Raji (cell line): ENCODE results near the gene BAX.

Source experiments
- POLR2A ChIP-seq: IDR thresholded peaks from 2 replicates; pipeline ENCODE4 v1.6.1; 2011; ENCODE audit warnings: low read depth, low read length, control low read depth; ENCODE audit not compliant: insufficient read depth

The BAX gene

GRCh38 chr19:48926909-48927308, 27.8 kb upstream of the BAX start:
- TF ChIP-seq POLR2A: no peak

- no peak for TF ChIP-seq POLR2A
These were observed 26.3 kb upstream of the BAX start for GRCh38 chr19:48928164-48929025.

- no peak for TF ChIP-seq POLR2A
These were observed 21.2 kb upstream of the BAX start, which contains the start of gene DHDH for GRCh38 chr19:48933382-48933932. Gene DHDH (plus strand): TSS chr19:48933699. CDS start chr19:48933722, 23 bp downstream.

DNA sequence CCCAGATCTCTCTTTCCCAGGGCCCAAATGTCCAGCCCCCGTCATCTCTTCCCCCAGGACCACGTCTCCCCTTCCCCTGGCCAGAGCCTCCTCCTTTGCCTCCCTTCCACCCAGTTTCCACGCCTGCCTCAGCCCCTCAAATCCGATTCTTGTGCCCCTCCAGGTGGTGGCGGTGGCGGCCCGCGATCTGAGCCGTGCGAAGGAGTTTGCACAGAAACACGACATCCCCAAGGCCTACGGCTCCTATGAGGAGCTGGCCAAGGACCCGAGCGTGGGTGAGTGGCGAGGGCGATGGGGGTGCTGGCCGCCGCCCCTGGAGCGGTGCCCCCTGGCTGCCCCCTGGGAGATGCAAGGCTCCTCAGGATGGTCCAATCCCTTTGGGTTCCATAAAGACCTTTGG, 19.8 kb upstream of the BAX start:
- no peak for TF ChIP-seq POLR2A

DNA sequence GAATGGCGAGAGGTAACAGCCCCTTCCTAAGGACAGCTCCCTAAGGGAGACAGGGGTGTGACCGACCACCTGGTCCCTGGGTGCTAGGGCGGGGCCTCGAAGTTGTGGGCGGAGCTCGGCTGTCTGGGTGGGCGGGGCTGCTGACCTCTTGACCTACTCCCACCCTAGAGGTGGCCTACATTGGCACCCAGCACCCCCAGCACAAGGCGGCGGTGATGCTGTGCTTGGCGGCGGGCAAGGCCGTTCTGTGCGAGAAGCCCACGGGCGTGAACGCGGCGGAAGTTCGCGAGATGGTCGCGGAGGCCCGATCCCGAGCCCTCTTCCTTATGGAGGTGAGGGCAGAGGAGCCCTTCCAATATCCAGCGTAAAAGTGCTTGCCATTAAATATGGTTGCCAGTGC, 18.8 kb upstream of the BAX start:
- TF ChIP-seq POLR2A: no peak

DNA sequence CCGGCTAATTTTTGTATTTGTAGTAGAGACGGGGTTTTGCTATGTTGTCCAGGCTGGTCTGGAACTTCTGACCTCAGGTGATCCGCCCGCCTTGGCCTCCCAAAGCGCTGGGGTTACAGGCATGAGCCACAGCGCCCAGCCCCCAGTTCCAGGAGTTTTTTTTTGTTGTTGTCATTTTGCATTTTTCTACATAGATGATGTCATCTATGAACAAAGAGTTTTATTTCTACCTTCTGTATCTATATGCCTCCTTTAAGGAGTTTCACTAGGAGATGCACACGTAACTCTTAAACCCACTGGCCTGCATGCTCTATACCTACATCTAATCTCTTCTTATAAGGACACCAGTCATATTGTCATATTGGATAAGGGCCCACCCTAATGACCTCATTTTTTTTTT, 16.4 kb upstream of the BAX start:
- no peak for TF ChIP-seq POLR2A

- TF ChIP-seq POLR2A: no peak
These were observed 13.8 kb upstream of the BAX start for GRCh38 chr19:48940902-48941301.

- no peak for TF ChIP-seq POLR2A
These were observed 11.6 kb upstream of the BAX start for GRCh38 chr19:48943081-48943480.

- TF ChIP-seq POLR2A: no peak
These were observed 9.3 kb upstream of the BAX start for GRCh38 chr19:48945415-48945814.

DNA sequence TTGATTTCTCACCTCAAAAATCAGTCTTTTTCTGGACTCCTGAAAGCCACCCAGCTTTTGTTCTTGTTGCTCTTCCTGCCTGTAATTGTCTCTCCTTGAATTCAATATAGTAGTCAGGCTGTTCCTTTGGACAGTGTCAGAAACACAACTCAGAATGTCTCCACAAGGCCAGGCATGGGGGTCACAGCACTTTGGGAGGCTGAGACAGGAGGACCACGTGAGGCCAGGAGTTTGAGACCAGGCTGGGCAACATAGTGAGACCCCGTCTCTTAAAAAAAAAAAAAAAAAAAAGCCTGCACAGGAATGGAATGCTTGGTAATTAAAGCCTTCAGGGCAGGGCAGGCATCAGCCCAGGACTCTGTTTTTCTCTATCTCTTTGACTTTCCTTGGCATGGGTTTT, 8.9 kb upstream of the BAX start:
- no peak for TF ChIP-seq POLR2A

- TF ChIP-seq POLR2A: no peak
These were observed 8.0 kb upstream of the BAX start for GRCh38 chr19:48946463-48947257.

DNA sequence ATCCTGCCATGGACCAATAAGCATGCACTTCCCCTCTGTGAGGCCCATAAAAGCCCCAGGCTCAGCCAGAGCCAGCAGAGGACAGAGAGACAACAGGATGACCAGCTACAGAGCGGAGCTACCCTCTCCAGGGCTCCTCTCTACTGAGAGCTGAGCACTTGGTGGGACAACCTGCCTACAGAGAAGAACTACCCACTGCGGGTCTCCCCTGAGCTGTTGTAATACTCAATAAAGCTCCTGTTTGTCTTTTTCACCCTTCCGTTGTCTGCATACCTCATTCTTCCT, 7.5 kb upstream of the BAX start:
- no peak for TF ChIP-seq POLR2A

DNA sequence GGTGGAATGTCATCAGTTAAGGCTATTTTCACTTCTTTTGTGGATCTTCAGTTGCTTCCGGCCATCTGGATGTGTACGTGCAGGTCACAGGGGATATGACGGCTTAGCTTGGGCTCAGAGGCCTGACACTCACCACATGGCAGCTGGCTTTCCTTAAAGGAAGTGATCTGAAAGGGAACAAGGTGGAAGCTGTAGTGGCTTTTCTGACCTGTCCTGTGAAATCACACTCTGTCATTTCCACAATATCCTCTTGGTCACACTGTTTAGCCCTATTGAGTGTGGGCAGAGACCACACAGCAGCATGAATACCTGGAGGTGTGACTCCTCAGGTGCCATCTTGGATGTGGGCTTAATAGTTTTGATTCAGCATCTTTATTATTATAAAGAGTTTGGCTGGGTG, 4.5 kb upstream of the BAX start:
- TF ChIP-seq POLR2A: no peak

- TF ChIP-seq POLR2A: no peak
These were observed 3.7 kb upstream of the BAX start for GRCh38 chr19:48950830-48951519.

DNA sequence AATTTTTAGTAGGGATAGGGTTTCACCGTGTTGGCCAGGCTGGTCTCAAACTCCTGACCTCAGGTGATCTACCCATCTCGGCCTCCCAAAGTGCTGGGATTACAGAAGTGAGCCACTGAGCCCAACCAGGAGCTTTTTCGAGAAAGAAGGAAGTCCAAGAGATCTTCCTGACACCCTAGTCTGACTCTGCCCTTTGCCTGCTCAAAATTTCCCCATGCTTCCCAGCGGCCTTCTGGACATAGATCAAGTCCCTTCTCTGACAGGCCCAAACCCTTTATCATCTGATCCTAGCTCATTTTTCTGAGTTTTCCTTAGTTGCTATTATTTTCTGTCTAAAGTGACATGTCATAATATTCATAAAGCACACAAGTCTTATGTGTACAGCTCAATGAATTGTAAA, 1.5 kb upstream of the BAX start:
- no peak for TF ChIP-seq POLR2A
